DMS114 treated with DMSO at 0.1 percent for 48 hours (cell line): Measurements from ENCODE around the gene MAP2K4.

Source experiments
- DNase-seq: peaks from one replicate; lab custom pipeline; 2025; ENCODE audit not compliant: unreplicated experiment; lab: John Stamatoyannopoulos, UW

Gene MAP2K4

DNA sequence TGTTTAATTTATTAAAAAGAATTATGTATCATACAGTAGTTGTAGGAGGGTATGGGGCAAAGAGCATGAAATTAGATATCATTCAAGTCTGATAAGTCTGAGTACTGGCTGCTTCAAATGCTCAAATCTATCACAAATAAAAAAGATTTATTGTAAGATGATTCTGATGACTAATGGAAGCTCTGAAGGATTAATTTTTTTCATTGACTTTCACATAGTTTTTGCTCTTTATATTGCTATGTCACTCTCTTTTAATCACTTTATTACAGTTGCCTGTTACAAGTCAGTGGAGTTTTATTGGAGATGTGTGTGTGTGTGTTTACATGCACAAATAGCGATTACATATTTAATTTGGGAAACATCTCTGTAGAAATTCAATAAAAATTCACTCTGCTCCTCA lies 15.0 kb downstream of the MAP2K4 start:
- DNase-seq, result no peak

DNA sequence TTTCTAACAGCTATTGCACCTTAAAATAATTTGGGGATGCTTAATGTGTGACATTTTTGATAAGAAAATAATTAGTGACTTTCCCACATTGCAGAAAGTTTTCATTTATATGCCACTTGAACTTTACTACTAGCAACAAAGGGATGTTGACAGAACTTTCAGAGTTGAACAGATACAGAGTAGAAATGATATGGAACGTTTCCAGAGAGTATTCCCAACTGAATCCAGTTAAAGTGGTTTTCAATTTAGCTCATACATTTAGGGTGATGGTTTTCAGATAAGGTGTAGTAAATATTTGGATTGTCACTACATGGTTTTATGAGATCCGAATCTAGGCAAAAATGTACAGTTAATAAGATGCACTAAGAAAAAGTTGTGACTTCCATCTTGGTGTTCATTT lies 17.3 kb downstream of the MAP2K4 start:
- DNase-seq, result no peak

GRCh38 chr17:12040478-12040877 lies 19.8 kb downstream of the MAP2K4 start:
- DNase-seq, result no peak

- no peak for DNase-seq
Measured at GRCh38 chr17:12041312-12041711, 20.6 kb downstream of the MAP2K4 start.

GRCh38 chr17:12043702-12044101 lies 23.0 kb downstream of the MAP2K4 start:
- DNase-seq, result no peak

DNA sequence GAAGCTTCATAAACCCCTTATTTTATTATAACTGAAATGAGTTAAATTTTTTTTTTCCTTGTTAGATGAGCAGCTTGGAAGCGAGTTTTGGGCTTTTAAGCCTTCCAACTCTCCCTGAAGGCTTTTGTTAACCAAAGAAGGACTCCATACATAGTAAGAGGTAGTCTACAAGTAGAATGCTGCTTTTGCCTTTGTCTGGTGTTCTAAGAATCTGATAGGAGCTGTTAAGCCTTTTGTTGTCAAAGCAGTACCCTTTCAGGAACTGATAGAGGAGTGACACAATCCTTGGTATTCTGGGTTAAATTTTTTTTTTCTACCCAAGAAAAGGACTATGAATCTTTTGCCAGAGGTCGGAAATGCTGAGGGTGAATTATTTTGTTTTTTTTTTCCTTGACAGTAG lies 26.1 kb downstream of the MAP2K4 start:
- no peak for DNase-seq

DNA sequence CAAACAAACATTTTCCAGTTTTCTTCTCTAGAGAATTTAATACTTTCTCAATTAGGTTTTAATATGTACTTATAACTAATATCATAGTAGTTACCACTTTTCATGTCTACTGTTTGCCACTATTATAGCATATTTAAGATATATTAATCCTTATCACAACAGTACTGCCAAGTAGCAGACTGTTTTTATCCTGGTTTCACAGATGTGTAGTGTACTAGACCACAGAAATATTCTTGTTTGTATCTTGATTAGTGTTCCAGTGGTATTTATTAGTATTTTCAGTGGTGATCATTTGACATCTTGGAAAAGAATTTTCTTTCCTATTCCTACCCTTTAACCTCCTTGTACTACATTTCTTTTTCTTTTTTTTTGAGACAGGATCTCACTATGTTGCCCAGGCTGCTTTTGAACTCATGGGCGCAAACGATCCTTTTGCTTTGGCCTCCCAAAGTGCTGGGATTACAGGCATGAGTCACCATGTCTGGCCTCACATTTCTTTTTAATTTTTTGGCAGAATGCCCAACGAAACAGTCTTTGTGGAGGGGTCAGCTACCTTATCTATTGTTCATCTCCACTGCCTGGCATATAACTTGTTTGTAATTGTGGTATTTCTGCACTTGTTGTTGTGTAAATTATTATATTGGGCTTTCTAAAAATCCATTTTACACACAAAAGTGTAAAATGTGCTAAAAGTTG lies 27.2 kb downstream of the MAP2K4 start:
- DNase-seq, result no peak

- DNase-seq, result no peak
Measured at GRCh38 chr17:12048843-12049473, 28.3 kb downstream of the MAP2K4 start.

- DNase-seq, result no peak
Measured at GRCh38 chr17:12050646-12051225, 30.1 kb downstream of the MAP2K4 start.

DNA sequence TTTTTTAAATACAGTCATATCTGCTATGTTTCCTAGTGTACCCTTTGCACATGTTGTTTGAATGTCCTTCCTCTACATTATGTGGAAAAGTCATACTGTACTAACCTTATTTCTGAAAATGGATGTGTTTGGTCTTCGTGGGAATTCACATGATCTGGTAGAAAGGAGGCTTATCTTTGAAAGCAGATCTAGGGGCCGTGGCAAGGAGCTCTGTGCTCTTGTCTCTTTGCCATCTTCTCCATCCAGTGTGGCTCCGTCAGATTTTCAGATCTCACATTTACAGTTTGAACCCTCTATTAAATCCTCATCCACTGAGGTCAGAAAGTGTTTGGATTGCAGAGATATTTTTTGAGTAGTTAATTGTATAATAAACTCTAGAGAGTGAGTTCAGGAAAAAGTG lies 32.9 kb downstream of the MAP2K4 start:
- DNase-seq, result no peak

GRCh38 chr17:12055889-12056288 lies 35.2 kb downstream of the MAP2K4 start:
- DNase-seq, result no peak

GRCh38 chr17:12057520-12057919 lies 36.8 kb downstream of the MAP2K4 start:
- DNase-seq, result no peak

DNA sequence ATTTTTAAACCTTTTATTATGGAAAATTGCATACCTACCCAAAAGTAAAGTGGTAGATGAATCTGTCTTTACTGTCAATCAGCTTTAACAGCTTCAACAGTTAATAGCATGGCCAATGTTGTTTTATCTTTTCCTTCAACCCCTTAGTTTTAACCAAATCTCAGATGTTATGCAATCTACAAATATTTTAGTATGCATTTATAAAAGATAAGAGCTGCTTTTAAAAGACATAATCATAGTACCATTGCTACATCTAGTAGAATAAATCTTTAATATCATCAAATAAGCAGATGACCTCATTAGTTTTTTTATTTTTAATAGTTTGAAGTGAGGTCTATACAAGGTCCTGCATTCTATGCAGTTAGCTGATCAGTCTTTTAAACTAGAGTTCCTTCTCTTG lies 37.9 kb downstream of the MAP2K4 start:
- DNase-seq, result no peak

DNA sequence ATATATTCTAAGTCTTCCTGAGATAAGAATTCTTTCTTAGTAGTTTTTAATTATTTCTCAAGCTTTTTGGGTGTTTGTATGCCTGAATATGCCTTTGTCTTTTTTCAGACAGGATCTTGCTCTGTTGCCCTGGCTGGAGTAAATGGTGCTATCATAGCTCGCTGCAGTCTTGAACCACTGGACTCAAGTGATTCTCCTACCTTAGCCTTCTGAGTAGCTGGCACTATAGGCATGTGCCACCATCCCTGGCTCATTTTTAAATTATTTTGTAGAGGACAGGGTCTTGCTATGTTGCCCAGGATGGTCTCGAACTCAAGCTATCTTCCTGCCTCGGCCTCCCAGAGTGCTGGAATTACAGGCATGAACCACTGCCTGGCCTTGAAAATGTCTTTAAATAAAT lies 41.6 kb downstream of the MAP2K4 start:
- no peak for DNase-seq

DNA sequence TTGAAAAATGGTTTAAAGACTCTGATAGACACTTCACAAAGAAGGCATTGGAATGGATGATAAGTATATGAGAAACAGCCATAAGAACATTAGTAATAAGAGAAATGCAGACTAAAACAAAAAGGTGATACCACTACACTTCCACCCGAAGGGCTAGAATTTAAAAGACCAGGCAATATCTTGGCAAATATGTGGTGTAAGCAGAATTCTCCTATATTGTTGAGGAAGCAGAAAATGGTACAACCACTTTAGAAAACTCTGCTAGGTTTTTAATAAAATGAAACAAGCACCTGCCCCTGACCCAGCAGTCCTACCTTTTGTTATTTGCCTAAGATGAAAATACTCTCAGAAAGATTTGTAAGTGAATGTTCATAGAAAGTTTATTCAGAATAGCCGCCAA lies 43.7 kb downstream of the MAP2K4 start:
- no peak for DNase-seq

DNA sequence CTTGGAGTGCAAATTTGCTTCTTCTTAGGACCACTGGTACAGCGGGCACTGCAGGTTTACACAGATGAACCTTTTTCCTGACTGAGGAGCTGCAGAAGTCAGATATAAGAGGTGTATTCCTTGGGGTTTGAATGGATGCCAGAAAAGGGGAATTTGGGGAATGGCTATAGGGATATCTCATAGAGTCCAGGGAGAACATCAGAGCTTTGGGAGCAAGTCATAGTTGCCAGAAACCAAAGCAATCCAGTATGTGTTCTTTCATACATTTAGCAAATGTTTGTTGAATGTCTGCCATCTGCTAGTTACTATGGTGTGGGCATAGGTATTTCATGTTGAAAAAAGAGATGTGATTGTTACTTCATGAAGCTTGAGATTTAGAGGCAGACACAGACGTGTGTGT lies 46.8 kb downstream of the MAP2K4 start:
- no peak for DNase-seq

- DNase-seq, result no peak
Measured at GRCh38 chr17:12068946-12069345, 48.3 kb downstream of the MAP2K4 start.

DNA sequence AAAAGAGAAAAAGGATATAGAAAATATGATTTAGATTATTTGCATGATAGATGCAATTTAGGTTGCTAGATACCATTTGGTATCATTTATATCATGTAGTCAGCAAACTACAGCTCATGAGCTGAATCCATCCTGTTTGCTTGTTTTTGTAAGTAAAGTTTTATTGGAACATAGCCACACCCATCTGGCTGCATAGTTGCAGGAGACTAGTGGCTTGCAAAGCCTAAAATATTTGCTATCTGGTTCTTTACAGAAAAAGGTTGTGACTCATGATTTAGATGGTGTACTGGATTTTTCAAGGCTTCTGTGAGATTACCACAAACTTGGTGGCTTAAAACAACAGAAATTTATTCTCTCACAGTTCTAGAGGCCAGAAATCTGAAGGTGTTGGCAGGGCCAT lies 49.9 kb downstream of the MAP2K4 start:
- DNase-seq, result no peak

- DNase-seq, result no peak
Measured at GRCh38 chr17:12074346-12074745, 53.7 kb downstream of the MAP2K4 start.

DNA sequence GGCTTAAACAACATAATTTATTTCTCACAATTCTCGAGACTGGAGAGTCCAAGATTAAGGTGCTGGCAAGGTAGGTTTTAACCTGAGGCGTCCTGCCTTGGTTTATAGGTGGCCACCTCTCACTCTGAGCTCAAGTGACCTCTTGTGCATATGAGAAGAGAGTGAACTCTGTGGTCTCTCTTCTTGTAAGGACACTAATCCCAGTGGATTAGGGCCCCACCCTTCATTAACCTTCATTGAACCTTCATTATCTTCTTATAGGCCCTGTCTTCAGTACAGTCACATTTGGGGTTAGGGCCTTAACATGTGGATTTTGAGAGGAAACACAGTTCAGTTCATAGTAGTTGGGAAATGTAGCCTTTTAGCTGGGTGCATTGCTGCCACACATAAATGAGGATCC lies 57.1 kb downstream of the MAP2K4 start:
- no peak for DNase-seq

DNA sequence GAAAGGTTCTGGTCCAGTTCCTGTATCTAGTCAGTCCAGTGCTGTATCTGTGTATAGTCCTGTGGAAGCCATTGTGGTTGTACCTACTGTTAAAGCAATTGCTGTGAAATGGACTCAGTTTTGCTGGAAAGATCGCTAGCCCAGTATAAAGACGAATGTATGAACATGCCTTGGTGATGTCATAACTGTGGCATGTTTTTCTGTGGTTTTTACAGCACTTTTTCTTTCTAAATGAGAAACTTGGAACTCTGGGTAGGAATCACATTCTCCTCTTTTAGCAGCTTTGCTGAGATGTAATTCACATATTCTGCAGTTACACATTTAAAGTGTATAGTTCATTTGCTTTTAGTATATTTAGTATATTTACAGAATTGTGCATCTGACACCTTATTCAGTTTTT lies 58.1 kb downstream of the MAP2K4 start:
- no peak for DNase-seq

- no peak for DNase-seq
Measured at GRCh38 chr17:12081720-12082119, 61.0 kb downstream of the MAP2K4 start.
